IMR-90 (cell line): ENCODE measurements around the gene TBC1D1. TPM values are rescaled to one million over a fixed set of nuclear protein-coding genes. Genes with fewer than 3 reads are reported as not detected.

Experiments used
- polyA plus RNA-seq, 3 experiments: library from polyadenylated mRNA; depleted of rRNA; stranded (reverse); fragments of >200 nt; gene quantifications; 2 replicates each; pipeline ENCODE4 v1.2.3, GENCODE V29; 2012; ENCODE audit warnings: low replicate concordance in 1 of 3
- total RNA-seq: library from RNA; depleted of rRNA; stranded (reverse); fragments of >200 nt; gene quantifications from 2 replicates; pipeline ENCODE4 v1.2.3, GENCODE V29; 2012
- TF ChIP-seq, protein P1 (sequence below): conservative IDR thresholded peaks from 2 replicates; pipeline ENCODE4 v1.5.1; 2012; ENCODE audit warnings: mild to moderate bottlenecking, low read depth, low read length, improper control_type of control experiment

TBC1D1 gene
- total and polyA plus RNA-seq, 2 of the 4 experiments (the other 2 are of a cell fraction), result 42.4 to 104 TPM

DNA sequence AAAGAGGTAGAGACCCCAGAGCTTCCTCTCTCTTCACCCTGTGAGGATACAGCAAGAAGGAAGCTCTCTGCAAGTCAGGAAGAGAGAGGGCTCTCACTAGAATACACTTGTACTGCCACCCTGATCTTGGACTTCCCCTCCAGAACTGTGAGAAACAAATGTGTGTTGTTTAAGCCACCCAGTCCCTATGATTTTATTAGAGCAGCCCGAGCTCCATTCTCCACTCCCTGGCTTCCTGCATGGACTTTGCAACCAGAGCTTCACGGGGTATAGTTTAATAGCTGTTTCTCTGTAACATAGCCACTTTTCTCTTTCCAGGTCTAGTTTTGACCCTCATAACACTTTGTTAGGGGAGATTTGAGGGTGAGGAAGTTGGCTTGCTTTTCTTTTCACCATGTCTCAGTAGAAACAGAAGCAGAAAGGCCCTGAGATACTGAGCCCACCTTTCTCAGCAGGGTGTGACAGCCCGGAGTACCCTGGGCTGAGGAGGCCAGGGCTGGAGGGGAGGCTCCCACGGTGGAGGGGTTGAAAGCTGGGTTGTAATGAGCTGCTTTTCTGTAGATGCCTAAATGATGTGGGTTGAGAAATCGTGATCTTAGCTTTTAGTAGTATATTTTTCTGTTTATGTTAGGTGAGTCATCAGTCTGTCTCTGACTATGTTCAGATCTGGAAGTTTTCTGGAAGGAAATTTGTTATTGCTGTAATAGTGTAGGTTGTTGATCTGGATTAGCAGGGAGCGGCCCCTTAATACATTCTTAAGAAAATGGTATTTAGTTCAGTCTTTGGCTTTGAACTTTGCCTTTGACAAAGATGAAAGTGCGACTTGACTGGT is 187.9 kb downstream of the TBC1D1 start (continued):
- TF ChIP-seq, protein P1, sequence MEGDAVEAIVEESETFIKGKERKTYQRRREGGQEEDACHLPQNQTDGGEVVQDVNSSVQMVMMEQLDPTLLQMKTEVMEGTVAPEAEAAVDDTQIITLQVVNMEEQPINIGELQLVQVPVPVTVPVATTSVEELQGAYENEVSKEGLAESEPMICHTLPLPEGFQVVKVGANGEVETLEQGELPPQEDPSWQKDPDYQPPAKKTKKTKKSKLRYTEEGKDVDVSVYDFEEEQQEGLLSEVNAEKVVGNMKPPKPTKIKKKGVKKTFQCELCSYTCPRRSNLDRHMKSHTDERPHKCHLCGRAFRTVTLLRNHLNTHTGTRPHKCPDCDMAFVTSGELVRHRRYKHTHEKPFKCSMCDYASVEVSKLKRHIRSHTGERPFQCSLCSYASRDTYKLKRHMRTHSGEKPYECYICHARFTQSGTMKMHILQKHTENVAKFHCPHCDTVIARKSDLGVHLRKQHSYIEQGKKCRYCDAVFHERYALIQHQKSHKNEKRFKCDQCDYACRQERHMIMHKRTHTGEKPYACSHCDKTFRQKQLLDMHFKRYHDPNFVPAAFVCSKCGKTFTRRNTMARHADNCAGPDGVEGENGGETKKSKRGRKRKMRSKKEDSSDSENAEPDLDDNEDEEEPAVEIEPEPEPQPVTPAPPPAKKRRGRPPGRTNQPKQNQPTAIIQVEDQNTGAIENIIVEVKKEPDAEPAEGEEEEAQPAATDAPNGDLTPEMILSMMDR, result no peak
